ENCODE results near the gene ADAT3.
A peak's percentile ranks its signal among the peaks of the same experiment; 100 is the strongest.
"Not testable (repeated sequence)": the region's sequence is repeated elsewhere in the genome, so short reads cannot be mapped to it uniquely, and the experiment has no call there.

Gene ADAT3

GRCh38 chr19:1882089-1882785 is 23.0 kb upstream of the ADAT3 start:
- peak in 35 of 56 donors; percentile 9 to 75 (median 52) for DNase-seq

GRCh38 chr19:1882786-1883692 is 22.2 kb upstream of the ADAT3 start:
- DNase-seq, result peak in 3 of 56 donors; percentile 24 to 48 (median 34)

- no peak for DNase-seq
Measured at GRCh38 chr19:1883784-1884183, 21.4 kb upstream of the ADAT3 start.

GRCh38 chr19:1884291-1884718 is 20.9 kb upstream of the ADAT3 start:
- no peak for DNase-seq

GRCh38 chr19:1884719-1885334 is 20.4 kb upstream of the ADAT3 start:
- peak in 3 of 56 donors; percentile 24 to 41 (median 36) for DNase-seq

GRCh38 chr19:1885398-1886119 is 19.6 kb upstream of the ADAT3 start, which contains the start of gene ABHD17A:
ABHD17A (minus strand) TSS chr19:1885496; CDS start chr19:1881566, 3,930 bp downstream.
- peak; percentile 36 to 96 (median 88) for DNase-seq

- not testable (repeated sequence) for DNase-seq
Measured at GRCh38 chr19:1886360-1886759, 18.8 kb upstream of the ADAT3 start.

GRCh38 chr19:1888385-1888784 is 16.8 kb upstream of the ADAT3 start:
- no peak for DNase-seq

GRCh38 chr19:1889907-1890306 is 15.3 kb upstream of the ADAT3 start:
- DNase-seq, result no peak

GRCh38 chr19:1893791-1894190 is 11.4 kb upstream of the ADAT3 start:
- DNase-seq, result no peak

GRCh38 chr19:1896508-1896907 is 8.7 kb upstream of the ADAT3 start:
- DNase-seq, result no peak

GRCh38 chr19:1901940-1902404 is 3.2 kb upstream of the ADAT3 start:
- peak in 11 of 56 donors; percentile 6 to 38 (median 23) for DNase-seq

- no peak for DNase-seq
Measured at GRCh38 chr19:1902923-1903322, 2.3 kb upstream of the ADAT3 start.

- no peak for DNase-seq
Measured at GRCh38 chr19:1904860-1905109, 414 bp upstream of the ADAT3 start.

- peak in 1 of 56 donors; percentile 48 for DNase-seq
Measured at GRCh38 chr19:1905863-1906375, 720 bp downstream of the ADAT3 start.

GRCh38 chr19:1906985-1907562 is 1.9 kb downstream of the ADAT3 start:
- DNase-seq, result no peak

GRCh38 chr19:1907563-1908363 is 2.6 kb downstream of the ADAT3 start:
- peak in 28 of 56 donors; percentile 4 to 61 (median 38) for DNase-seq

GRCh38 chr19:1908364-1908678 is 3.1 kb downstream of the ADAT3 start:
- peak in 4 of 56 donors; percentile 26 to 56 (median 40) for DNase-seq

- no peak for DNase-seq
Measured at GRCh38 chr19:1909761-1910080, 4.5 kb downstream of the ADAT3 start.

GRCh38 chr19:1910177-1910576 is 5.0 kb downstream of the ADAT3 start:
- DNase-seq, result peak in 6 of 56 donors; percentile 8 to 31 (median 17)

Data from nucleus accumbens (tissue), 56 donors.